Gastroesophageal sphincter (tissue), 4 donors: ENCODE results near the gene CACNA2D3. TPM values are rescaled to one million over a fixed set of nuclear protein-coding genes. Genes with fewer than 3 reads are reported as not detected.

Experiments used
- ATAC-seq: fragments of 150-250 bp; one replicate; pipeline ENCODE4 v1.9.1; 2016; ENCODE audit warnings: mild to moderate bottlenecking, moderate library complexity
- H3K27ac ChIP-seq, 4 donors: fragments of 200-600 bp; sonication (generic) in 3 of 4; 1 replicate in 3 of 4; 2 replicates in 1 of 4; pipeline ENCODE4 v1.5.1; 2016 to 2019
- H3K27me3 ChIP-seq: fragments of 200-600 bp; sonication (generic); one replicate; pipeline ENCODE4 v1.5.1; 2019
- H3K36me3 ChIP-seq, 2 donors: fragments of 200-600 bp; sonication (generic); one replicate each; pipeline ENCODE4 v1.5.1; 2019; ENCODE audit warnings: control low read depth in 1 of 2
- H3K4me1 ChIP-seq, 3 donors: fragments of 200-600 bp; sonication (generic); 1 replicate in 2 of 3; 2 replicates in 1 of 3; pipeline ENCODE4 v1.5.1; 2016 to 2019; ENCODE audit warnings: control low read depth in 2 of 3
- H3K4me3 ChIP-seq, 2 donors: fragments of 200-600 bp; sonication (generic); one replicate each; pipeline ENCODE4 v1.5.1; 2019; ENCODE audit warnings: mild to moderate bottlenecking in 1 of 2, moderate library complexity in 1 of 2
- H3K9me3 ChIP-seq, 3 donors: fragments of 200-600 bp; sonication (generic); one replicate each; pipeline ENCODE4 v1.5.1; 2017 to 2019; ENCODE audit warnings: control low read depth in 2 of 3
- CTCF ChIP-seq, 4 experiments: fragments of 200-600 bp in 2 of 4; fragments of 450-650 bp in 2 of 4; sonication (generic) in 1 of 4; IDR thresholded peaks; one replicate each; pipeline ENCODE4 v1.5.1; 2017 to 2019; ENCODE audit warnings: antibody characterized with exemption in 4 of 4, mild to moderate bottlenecking in 2 of 4, moderate library complexity in 2 of 4
- EP300 ChIP-seq: sonication (generic); formaldehyde crosslinking; IDR thresholded peaks from one replicate; pipeline ENCODE4 v1.6.1; 2017; ENCODE audit warnings: antibody characterized with exemption, mild to moderate bottlenecking
- POLR2A ChIP-seq, 2 donors: fragments of 450-650 bp; IDR thresholded peaks; one replicate each; pipeline ENCODE4 v1.6.1; 2017; ENCODE audit warnings: antibody characterized with exemption in 2 of 2, mild to moderate bottlenecking in 2 of 2, moderate library complexity in 1 of 2
- POLR2AphosphoS5 ChIP-seq: sonication (generic); formaldehyde crosslinking; IDR thresholded peaks from one replicate; pipeline ENCODE4 v1.6.1; 2017; ENCODE audit warnings: antibody characterized with exemption
- WGBS, 2 donors: methylation state at CpG; one replicate each; pipeline ENCODE4 v1.1.5; 2018; ENCODE audit warnings: low coverage in 1 of 2; 5-methylcytosine and 5-hydroxymethylcytosine counted together
- total RNA-seq, 4 donors: library from RNA; depleted of rRNA; stranded (reverse); fragments of >200 nt; gene quantifications; one replicate each; pipeline ENCODE4 v1.1.0, GENCODE V29; 2016

Gene CACNA2D3
- total RNA-seq, 4 donors from 2014 or later, result 0.94 to 6.5 (median 3.5) TPM

GRCh38 chr3:54476891-54477290 is 354.5 kb downstream of the CACNA2D3 start:
- no peaks in the 10 kb centered on the region for H3K36me3 ChIP-seq
- H3K4me1 ChIP-seq, result no peaks in the 10 kb centered on the region
- no peak overlapping the region for H3K27ac ChIP-seq
- no peak for ATAC-seq
- peaks cover 0 to 26% (median 0%) of the 10 kb centered on the region in 3 donors for H3K9me3 ChIP-seq
- no peak overlapping the region for H3K4me3 ChIP-seq
- no peaks in the 10 kb centered on the region for H3K27me3 ChIP-seq
- TF ChIP-seq POLR2A (IDR thresholded peaks at IDR 0.05) (no peak), CTCF (IDR thresholded peaks at IDR 0.05) (no peak)

GRCh38 chr3:54481606-54482365 is 359.4 kb downstream of the CACNA2D3 start:
- Histone ChIP-seq H3K27ac (no peak overlapping the region), H3K27me3 (no peaks in the 10 kb centered on the region), H3K36me3 (no peaks in the 10 kb centered on the region), H3K4me3 (no peak overlapping the region), H3K9me3 (no peaks in the 10 kb centered on the region), H3K4me1 (no peaks in the 10 kb centered on the region)
- 48 to 64% methylated on average over 7 to 8 of the region's 8 CpGs for WGBS, 2 donors
- no peak for TF ChIP-seq CTCF (IDR thresholded peaks at IDR 0.05)
- TF ChIP-seq POLR2AphosphoS5, result no peak
- TF ChIP-seq POLR2A (IDR thresholded peaks at IDR 0.05), result no peak
- no peak for TF ChIP-seq EP300
- no peak for ATAC-seq

GRCh38 chr3:54484334-54484733 is 362.0 kb downstream of the CACNA2D3 start:
- no peak for ATAC-seq
- H3K27ac ChIP-seq, result no peak overlapping the region
- H3K27me3 ChIP-seq, result no peaks in the 10 kb centered on the region
- H3K9me3 ChIP-seq, result no peaks in the 10 kb centered on the region
- H3K36me3 ChIP-seq, result no peaks in the 10 kb centered on the region
- H3K4me3 ChIP-seq, result no peak overlapping the region
- no peaks in the 10 kb centered on the region for H3K4me1 ChIP-seq
- TF ChIP-seq EP300, result no peak
- 70 to 81% methylated on average over 4 to 6 of the region's 6 CpGs for WGBS, 2 donors

GRCh38 chr3:54486317-54486716 is 364.0 kb downstream of the CACNA2D3 start:
- Histone ChIP-seq H3K36me3 (no peaks in the 10 kb centered on the region), H3K27me3 (no peaks in the 10 kb centered on the region), H3K27ac (no peak overlapping the region), H3K9me3 (no peaks in the 10 kb centered on the region), H3K4me1 (no peaks in the 10 kb centered on the region), H3K4me3 (no peak overlapping the region)
- no peak for TF ChIP-seq EP300
- no peak for TF ChIP-seq POLR2A (IDR thresholded peaks at IDR 0.05)
- no peak for TF ChIP-seq POLR2AphosphoS5
- TF ChIP-seq CTCF (IDR thresholded peaks at IDR 0.05), result no peak
- WGBS, 2 donors, result 63% methylated on average over 1 of the region's 1 CpG; no CpG with 5 or more reads in 1 of the 2 donors
- ATAC-seq, result no peak

- no peak overlapping the region for H3K27ac ChIP-seq
- H3K27me3 ChIP-seq, result no peaks in the 10 kb centered on the region
- no peaks in the 10 kb centered on the region for H3K36me3 ChIP-seq
- WGBS, 2 donors, result 88 to 91% methylated on average over 4 to 5 of the region's 5 CpGs
- H3K4me3 ChIP-seq, result no peak overlapping the region
- TF ChIP-seq POLR2AphosphoS5 (no peak), EP300 (no peak), POLR2A (IDR thresholded peaks at IDR 0.05) (no peak), CTCF (IDR thresholded peaks at IDR 0.05) (no peak)
- H3K9me3 ChIP-seq, result no peaks in the 10 kb centered on the region
- ATAC-seq, result no peak
- H3K4me1 ChIP-seq, result no peaks in the 10 kb centered on the region
Observed at GRCh38 chr3:54488297-54488696, 365.9 kb downstream of the CACNA2D3 start.
